GM12873 (cell line): Measurements from ENCODE around the gene TNNC2.

Experiments used
- CTCF ChIP-seq: IDR thresholded peaks from 2 replicates; pipeline ENCODE4 v1.5.1; 2012; ENCODE audit warnings: low read depth, mild to moderate bottlenecking, moderate library complexity, low read length, control low read depth; ENCODE audit not compliant: insufficient read depth; ENCODE audit errors: missing control alignments

The TNNC2 gene

GRCh38 chr20:45780159-45780558, 47.0 kb downstream of the TNNC2 start:
- no peak for TF ChIP-seq CTCF

GRCh38 chr20:45779011-45779915, 47.8 kb downstream of the TNNC2 start:
- no peak for TF ChIP-seq CTCF

- TF ChIP-seq CTCF: no peak
Observed at GRCh38 chr20:45776931-45777330, 50.2 kb downstream of the TNNC2 start.

GRCh38 chr20:45775411-45775810, 51.7 kb downstream of the TNNC2 start:
- TF ChIP-seq CTCF: no peak

- no peak for TF ChIP-seq CTCF
Observed at GRCh38 chr20:45774945-45775344, 52.2 kb downstream of the TNNC2 start.
